ENCODE results near the gene EVI2A. TPM values are rescaled to one million over a fixed set of nuclear protein-coding genes. Genes with fewer than 3 reads are reported as not detected.

Gene EVI2A
- polyA plus RNA-seq, 3 donors: 121 to 138 (median 125) TPM

DNA sequence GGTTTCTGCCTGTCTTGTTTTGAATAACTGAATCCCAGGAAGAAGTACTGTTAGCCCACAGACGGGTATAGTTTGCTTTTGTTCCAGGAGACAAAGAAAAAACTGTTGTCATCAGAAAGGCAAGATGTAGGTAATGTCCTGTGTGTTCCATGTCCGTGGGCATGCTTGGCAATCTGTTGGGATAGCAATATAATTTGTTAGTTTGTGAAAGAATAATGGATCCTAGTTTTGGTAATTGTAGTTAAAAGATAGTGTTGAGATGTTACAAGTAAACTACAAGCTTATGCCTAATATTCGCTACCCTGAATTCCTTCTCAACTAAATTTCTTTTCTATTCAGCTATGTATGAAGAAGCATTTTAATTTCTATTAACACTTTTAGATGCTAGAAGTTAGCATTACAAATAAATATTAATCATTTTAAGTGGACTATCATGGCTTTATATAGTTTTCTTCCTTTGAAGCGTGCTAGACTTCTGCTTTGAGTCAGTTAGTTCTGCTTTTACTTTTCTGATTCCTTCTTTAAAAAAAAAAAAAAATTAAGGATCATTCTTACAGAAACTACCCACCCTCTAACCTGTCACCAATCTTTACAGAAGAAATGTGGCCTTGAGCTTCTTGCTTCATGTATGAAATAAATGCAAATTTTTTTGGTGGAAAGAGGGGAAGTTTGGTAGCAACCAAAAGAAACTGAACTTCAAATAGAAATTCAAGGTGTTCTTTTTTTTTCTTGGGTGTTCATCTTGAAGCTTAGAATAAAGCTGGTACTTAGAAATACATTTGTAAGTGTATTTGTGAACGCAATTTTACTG, 2.4 kb downstream of the EVI2A start:
- Histone ChIP-seq H3K36me3 (replicated peaks in 1 of 2; ENCODE audit: control insufficient read depth in 1 of 2, insufficient read depth in 2 of 2, low read length in 2 of 2) (peaks cover 0 to 5% of the 10 kb centered on the region in 2 donors), H3K27ac (ENCODE audit: low read depth in 1 of 2, low read length in 2 of 2) (peak overlapping the region; percentile 62 to 98), H3K4me2 (replicated peaks; ENCODE audit: extremely low read depth, low read length, poor library complexity, severe bottlenecking) (peak overlapping the region; percentile 98), H3K9ac (ENCODE audit: insufficient read depth, low read length, poor library complexity, severe bottlenecking) (peak overlapping the region; percentile 82), H3K4me3 (replicated peaks in 1 of 3; ENCODE audit: low read depth in 2 of 3, low read length in 3 of 3) (peak overlapping the region; percentile 90 to 100 (median 96)), H2AFZ (ENCODE audit: insufficient read depth, low read depth, low read length, poor library complexity, severe bottlenecking) (no peak overlapping the region), H3K79me2 (ENCODE audit: insufficient read depth, low read length) (peaks cover 84% of the 10 kb centered on the region), H3K27me3 (ENCODE audit: control insufficient read depth in 2 of 2, insufficient read depth in 2 of 2, low read length in 2 of 2) (no peaks in the 10 kb centered on the region), H4K20me1 (ENCODE audit: insufficient read depth, low read length) (no peaks in the 10 kb centered on the region), H3K4me1 (ENCODE audit: control insufficient read depth in 1 of 2, insufficient read depth in 2 of 2, low read length in 2 of 2) (peaks cover 44 to 63% of the 10 kb centered on the region in 2 donors), H3K9me3 (replicated peaks in 1 of 2; ENCODE audit: control insufficient read depth in 1 of 2, insufficient read depth in 1 of 2, low read length in 2 of 2) (no peaks in the 10 kb centered on the region)
- TF ChIP-seq, protein P1, sequence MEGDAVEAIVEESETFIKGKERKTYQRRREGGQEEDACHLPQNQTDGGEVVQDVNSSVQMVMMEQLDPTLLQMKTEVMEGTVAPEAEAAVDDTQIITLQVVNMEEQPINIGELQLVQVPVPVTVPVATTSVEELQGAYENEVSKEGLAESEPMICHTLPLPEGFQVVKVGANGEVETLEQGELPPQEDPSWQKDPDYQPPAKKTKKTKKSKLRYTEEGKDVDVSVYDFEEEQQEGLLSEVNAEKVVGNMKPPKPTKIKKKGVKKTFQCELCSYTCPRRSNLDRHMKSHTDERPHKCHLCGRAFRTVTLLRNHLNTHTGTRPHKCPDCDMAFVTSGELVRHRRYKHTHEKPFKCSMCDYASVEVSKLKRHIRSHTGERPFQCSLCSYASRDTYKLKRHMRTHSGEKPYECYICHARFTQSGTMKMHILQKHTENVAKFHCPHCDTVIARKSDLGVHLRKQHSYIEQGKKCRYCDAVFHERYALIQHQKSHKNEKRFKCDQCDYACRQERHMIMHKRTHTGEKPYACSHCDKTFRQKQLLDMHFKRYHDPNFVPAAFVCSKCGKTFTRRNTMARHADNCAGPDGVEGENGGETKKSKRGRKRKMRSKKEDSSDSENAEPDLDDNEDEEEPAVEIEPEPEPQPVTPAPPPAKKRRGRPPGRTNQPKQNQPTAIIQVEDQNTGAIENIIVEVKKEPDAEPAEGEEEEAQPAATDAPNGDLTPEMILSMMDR (IDR thresholded peaks at IDR 0.05): no peak
- intact Hi-C loops (cut with micrococcal nuclease): loop anchor here in 1 of 2 donors (10.0 kb wide), 1 partner anchor 364 kb away; no protein-coding TSS in a partner anchor
- peaks cover 16 to 21% of the 10 kb centered on the region in 2 donors for H3K36me3 Mint-ChIP-seq
- peak; percentile 69 to 71 (median 70) for DNase-seq
- H3K4me3 Mint-ChIP-seq: peak overlapping the region; percentile 72 to 89
- H3K4me1 Mint-ChIP-seq: peaks cover 42% of the 10 kb centered on the region
- no peaks in the 10 kb centered on the region for H3K27me3 Mint-ChIP-seq (ENCODE audit: low read depth in 3 of 3)
- WGBS (ENCODE audit: insufficient coverage): 11% methylated on average over 1 of the region's 5 CpGs
- H3K9me3 Mint-ChIP-seq: no peaks in the 10 kb centered on the region
- peak overlapping the region; percentile 90 to 96 (median 92) for H3K27ac Mint-ChIP-seq

- Histone ChIP-seq H4K20me1 (ENCODE audit: insufficient read depth, low read length) (peaks cover under 1% of the 10 kb centered on the region), H3K4me1 (ENCODE audit: control insufficient read depth in 1 of 2, insufficient read depth in 2 of 2, low read length in 2 of 2) (peaks cover 44 to 63% of the 10 kb centered on the region in 2 donors), H3K9ac (ENCODE audit: insufficient read depth, low read length, poor library complexity, severe bottlenecking) (peak overlapping the region; percentile 82), H3K27me3 (ENCODE audit: control insufficient read depth in 2 of 2, insufficient read depth in 2 of 2, low read length in 2 of 2) (no peaks in the 10 kb centered on the region), H3K4me3 (replicated peaks in 1 of 3; ENCODE audit: low read depth in 2 of 3, low read length in 3 of 3) (peak overlapping the region; percentile 90 to 100 (median 96)), H3K27ac (ENCODE audit: low read depth in 1 of 2, low read length in 2 of 2) (peak overlapping the region; percentile 62 to 98), H3K4me2 (replicated peaks; ENCODE audit: extremely low read depth, low read length, poor library complexity, severe bottlenecking) (peak overlapping the region; percentile 98), H2AFZ (ENCODE audit: insufficient read depth, low read depth, low read length, poor library complexity, severe bottlenecking) (no peak overlapping the region), H3K36me3 (replicated peaks in 1 of 2; ENCODE audit: control insufficient read depth in 1 of 2, insufficient read depth in 2 of 2, low read length in 2 of 2) (peaks cover 0 to 5% of the 10 kb centered on the region in 2 donors), H3K9me3 (replicated peaks in 1 of 2; ENCODE audit: control insufficient read depth in 1 of 2, insufficient read depth in 1 of 2, low read length in 2 of 2) (no peaks in the 10 kb centered on the region), H3K79me2 (ENCODE audit: insufficient read depth, low read length) (peaks cover 90% of the 10 kb centered on the region)
- 0% methylated on average over 5 of the region's 8 CpGs for WGBS (ENCODE audit: insufficient coverage)
- Mint-ChIP-seq H3K9me3 (no peaks in the 10 kb centered on the region), H3K4me3 (peak overlapping the region; percentile 72 to 89), H3K4me1 (peaks cover 42% of the 10 kb centered on the region), H3K27me3 (ENCODE audit: low read depth in 3 of 3) (no peaks in the 10 kb centered on the region), H3K27ac (peak overlapping the region; percentile 90 to 96 (median 92)), H3K36me3 (peaks cover 16 to 21% of the 10 kb centered on the region in 2 donors)
- TF ChIP-seq, protein P1 (IDR thresholded peaks at IDR 0.05): no peak
- peak; percentile 84 to 94 (median 91) for DNase-seq
- intact Hi-C loops (cut with micrococcal nuclease): loop anchor here in 1 of 2 donors (10.0 kb wide), 1 partner anchor 364 kb away; no protein-coding TSS in a partner anchor
Measured at GRCh38 chr17:31318298-31318801, 3.1 kb downstream of the EVI2A start.

Data from CD14-positive monocyte (primary cell).